HFFc6 (cell line): ENCODE results near the gene CD44. TPM values are rescaled to one million over a fixed set of nuclear protein-coding genes. Genes with fewer than 3 reads are reported as not detected.
"Not testable (repeated sequence)": the region's sequence is repeated elsewhere in the genome, so short reads cannot be mapped to it uniquely, and the experiment has no call there.

Source experiments
- DNase-seq: peaks from one replicate; pipeline ENCODE4 v3.0.0-alpha.2; 2018
- H3K27ac Mint-ChIP-seq: 2 replicates; pipeline ENCODE4 v1.8.0; 2020; ENCODE audit warnings: mild to moderate bottlenecking, mixed read lengths
- H3K27me3 Mint-ChIP-seq: 2 replicates; pipeline ENCODE4 v1.8.0; 2021; ENCODE audit warnings: mild to moderate bottlenecking, moderate library complexity, mixed read lengths; ENCODE audit not compliant: insufficient read depth
- H3K36me3 Mint-ChIP-seq: 2 replicates; pipeline ENCODE4 v1.8.0; 2021; ENCODE audit warnings: low read depth, mixed read lengths
- H3K4me1 Mint-ChIP-seq: 2 replicates; pipeline ENCODE4 v1.8.0; 2020; ENCODE audit warnings: low read depth, mixed read lengths
- H3K4me3 Mint-ChIP-seq: 2 replicates; pipeline ENCODE4 v1.8.0; 2020; ENCODE audit warnings: mild to moderate bottlenecking, moderate library complexity, mixed read lengths
- H3K9me3 Mint-ChIP-seq: 2 replicates; pipeline ENCODE4 v1.8.0; 2020; ENCODE audit warnings: mild to moderate bottlenecking, mixed read lengths
- CTCF ChIP-seq: fragments of 200-600 bp; sonication (generic); IDR thresholded peaks from 2 replicates; pipeline ENCODE4 v1.5.0; 2021; ENCODE audit warnings: antibody characterized with exemption, mild to moderate bottlenecking
- long read RNA-seq: library from polyadenylated mRNA; unstranded; transcript quantifications from one replicate; pipeline ENCODE4 v2.0.0, GENCODE V29; 2019
- total RNA-seq, 6 experiments: library from RNA; stranded (reverse); fragmentation: NEBNext Ultra II Directional; extraction: Animal tissue kit (Norgen Biotek cat#: 25700); gene quantifications; 2 replicates in 1 of 6; 3 replicates in 5 of 6; pipeline ENCODE4 v1.2.3, GENCODE V29; 2021

CD44 gene
- total RNA-seq: 1,000 to 10,000 TPM; 1,912 to 2,221 (median 2,175) TPM
- long read RNA-seq, full-length matches to known transcripts: 1,222 of 1,675 reads
- long read RNA-seq, partial matches to known transcripts: 340 of 1,675 reads
- long read RNA-seq, other reads (novel, unspliced or antisense): 113 of 1,675 reads

GRCh38 chr11:35138943-35139721, at the start of gene CD44:
Gene CD44 (plus strand): TSS chr11:35139171. CDS start chr11:35139304, 133 bp downstream.
- Mint-ChIP-seq H3K36me3 (peaks cover 52% of the 10 kb centered on the region), H3K9me3 (peaks cover 7% of the 10 kb centered on the region), H3K4me1 (peaks cover 69% of the 10 kb centered on the region), H3K27ac (peak within 1 kb of the TSS; percentile 91), H3K27me3 (peaks cover 38% of the 10 kb centered on the region), H3K4me3 (peak within 1 kb of the TSS; percentile 96)
- no peak for TF ChIP-seq CTCF
- DNase-seq: peak; percentile 87

- Mint-ChIP-seq H3K4me1 (peaks cover 44% of the 10 kb centered on the region), H3K36me3 (0 out of 2 replicates have a peak, but pooled peaks cover 2% of the 10 kb centered on the region), H3K9me3 (no peaks in the 10 kb centered on the region), H3K27me3 (peaks cover 2% of the 10 kb centered on the region), H3K27ac (no peak overlapping the region), H3K4me3 (no peak overlapping the region)
- DNase-seq: no peak
- no peak for TF ChIP-seq CTCF
Measured at GRCh38 chr11:35089666-35090065, 49.3 kb upstream of the CD44 start.

GRCh38 chr11:35090125-35090524, 48.8 kb upstream of the CD44 start:
- H3K27me3 Mint-ChIP-seq: peaks cover 3% of the 10 kb centered on the region
- DNase-seq: no peak
- H3K4me3 Mint-ChIP-seq: no peak overlapping the region
- peaks cover 39% of the 10 kb centered on the region for H3K4me1 Mint-ChIP-seq
- no peaks in the 10 kb centered on the region for H3K9me3 Mint-ChIP-seq
- 0 out of 2 replicates have a peak, but pooled peaks cover 6% of the 10 kb centered on the region for H3K36me3 Mint-ChIP-seq
- TF ChIP-seq CTCF: no peak
- no peak overlapping the region for H3K27ac Mint-ChIP-seq

GRCh38 chr11:35090991-35091390, 48.0 kb upstream of the CD44 start:
- H3K27ac Mint-ChIP-seq, H3K27me3 Mint-ChIP-seq, H3K9me3 Mint-ChIP-seq, H3K4me3 Mint-ChIP-seq, DNase-seq, H3K36me3 Mint-ChIP-seq: not testable (repeated sequence)
- peaks cover 31% of the 10 kb centered on the region for H3K4me1 Mint-ChIP-seq

GRCh38 chr11:35096723-35097122, 42.2 kb upstream of the CD44 start:
- 0 out of 2 replicates have a peak, but pooled peaks cover 6% of the 10 kb centered on the region for H3K36me3 Mint-ChIP-seq

More at GRCh38 chr11:35096723-35097122, 42.2 kb upstream of the CD44 start:
- Mint-ChIP-seq H3K27ac (no peak overlapping the region), H3K9me3 (no peaks in the 10 kb centered on the region; the same call in 1 of the 2 replicates), H3K4me1 (peaks cover 44% of the 10 kb centered on the region), H3K4me3 (no peak overlapping the region), H3K27me3 (peaks cover 5% of the 10 kb centered on the region; the same call in 1 of the 2 replicates)
- no peak for DNase-seq
- no peak for TF ChIP-seq CTCF
